Anterior cingulate cortex (tissue), 58 donors: Measurements from ENCODE around the gene VCP.
"Not testable (repeated sequence)": the region's sequence is repeated elsewhere in the genome, so short reads cannot be mapped to it uniquely, and the experiment has no call there.

ENCODE experiments used
- DNase-seq, 58 donors: peaks; one replicate each; lab custom pipeline; 2025; lab: John Stamatoyannopoulos, UW

Gene VCP

DNA sequence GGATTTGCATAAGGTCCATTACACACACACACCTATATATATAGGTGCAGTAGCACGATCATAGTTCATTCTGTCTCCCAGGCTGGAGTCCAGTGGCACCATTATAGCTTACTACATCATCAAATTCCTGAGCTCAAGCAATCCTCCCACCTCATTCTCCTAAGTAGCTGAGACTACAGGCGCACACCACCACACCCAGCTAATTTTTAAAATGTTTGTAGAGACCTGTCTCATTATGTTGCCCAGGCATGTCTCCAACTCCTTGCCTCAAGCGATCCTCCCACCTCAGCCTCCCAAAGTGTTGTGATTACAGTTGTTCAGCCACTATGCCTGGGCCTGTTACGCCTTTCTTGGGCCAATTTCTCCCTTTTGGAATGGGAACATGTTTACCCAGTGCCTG lies 43.2 kb downstream of the VCP start:
- no peak for DNase-seq

DNA sequence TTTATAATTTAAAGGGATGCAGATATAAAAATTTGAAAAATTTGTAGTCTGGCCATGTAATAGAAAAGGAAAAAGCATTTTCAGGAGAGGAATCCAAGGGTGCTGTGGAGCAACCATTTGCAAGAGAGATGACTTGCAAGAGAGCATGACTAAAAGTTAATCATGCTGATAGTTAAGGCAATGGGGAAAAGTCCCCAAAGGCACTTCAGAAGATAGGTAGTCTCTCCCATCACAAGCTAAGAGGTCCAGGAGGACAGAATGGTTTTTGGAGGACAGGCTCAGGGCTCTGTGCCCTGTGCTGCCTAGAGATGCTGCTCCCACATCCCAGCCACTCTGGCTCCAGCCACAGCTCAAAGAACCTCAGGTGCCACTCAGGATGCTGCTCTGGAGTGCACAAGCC lies 44.1 kb downstream of the VCP start:
- DNase-seq = no peak

DNA sequence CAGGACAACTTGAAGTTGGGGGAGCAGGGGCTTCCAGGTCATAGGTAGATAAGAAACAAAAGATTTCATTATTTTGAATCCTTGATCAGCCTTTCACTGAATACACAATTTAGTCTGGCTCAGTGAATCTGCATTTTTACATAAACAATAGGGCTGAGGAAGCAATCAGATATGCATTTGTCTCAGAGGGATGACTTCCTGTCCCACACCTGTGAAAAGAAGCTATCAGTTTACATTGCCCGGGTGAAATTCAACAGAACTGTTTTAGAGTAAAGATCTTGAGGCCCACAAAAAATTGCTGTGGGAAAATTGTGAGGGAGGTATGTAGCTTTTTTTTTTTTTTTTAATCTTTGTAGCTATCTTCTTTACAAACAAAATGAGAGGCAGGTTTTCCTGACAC lies 44.6 kb downstream of the VCP start:
- no peak for DNase-seq

DNA sequence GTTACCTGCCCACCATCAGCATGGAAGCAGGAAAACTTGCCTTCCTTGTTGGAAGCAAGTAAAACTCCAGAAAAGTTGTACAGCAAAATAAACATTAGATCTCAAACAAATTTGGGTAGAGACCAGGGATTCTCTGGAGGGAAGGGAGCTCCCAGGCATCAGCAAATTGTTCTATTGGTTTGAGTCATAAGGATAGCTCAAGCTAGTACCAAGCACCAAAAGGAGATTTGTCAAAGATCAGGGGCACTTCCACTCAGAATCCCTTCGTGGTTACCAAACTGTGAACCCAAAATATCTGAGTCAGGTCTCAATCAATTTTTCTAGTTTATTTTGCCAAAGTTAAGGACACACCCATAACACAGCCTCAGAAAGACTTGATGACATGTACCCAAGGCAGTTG lies 45.1 kb downstream of the VCP start:
- no peak for DNase-seq

DNA sequence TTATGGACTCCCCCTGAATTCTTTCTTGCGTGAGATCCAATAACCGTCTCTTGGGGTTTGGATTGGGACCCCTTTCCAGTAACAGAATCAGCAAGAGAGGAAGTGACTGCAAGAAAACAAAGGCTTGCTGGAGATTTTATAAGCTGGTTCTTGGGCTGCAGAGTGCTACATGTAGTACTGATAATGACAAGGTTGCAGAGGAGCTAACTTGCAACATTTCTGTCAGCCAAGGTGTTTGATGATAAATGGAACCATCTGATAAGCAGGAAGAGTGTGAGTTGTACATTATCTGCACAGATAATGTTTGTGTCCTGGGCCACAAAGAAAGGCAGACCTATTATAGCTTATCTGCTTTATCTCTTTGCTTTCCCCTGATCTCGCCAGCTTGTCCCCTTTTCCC lies 45.8 kb downstream of the VCP start:
- DNase-seq = no peak

DNA sequence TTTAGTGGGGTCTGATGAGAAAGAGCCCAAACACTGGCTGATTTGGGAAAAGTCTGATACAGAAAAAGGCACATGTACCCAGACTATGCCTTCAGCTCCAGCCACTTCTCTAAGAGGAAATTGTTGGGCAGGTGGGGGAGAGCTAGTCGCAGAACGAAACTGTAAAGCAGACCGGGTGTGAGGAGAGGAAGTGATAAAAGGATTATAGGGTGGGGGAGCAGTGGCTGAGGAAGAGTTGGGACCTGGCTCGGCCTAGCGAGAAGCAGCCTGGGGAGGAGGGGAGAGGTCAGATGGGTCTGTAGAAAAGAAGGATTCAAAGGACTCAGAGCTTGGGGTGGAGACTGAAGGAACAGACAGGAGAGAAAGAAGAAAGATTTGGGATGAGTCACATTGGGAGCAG lies 49.0 kb downstream of the VCP start:
- not testable (repeated sequence) for DNase-seq

DNA sequence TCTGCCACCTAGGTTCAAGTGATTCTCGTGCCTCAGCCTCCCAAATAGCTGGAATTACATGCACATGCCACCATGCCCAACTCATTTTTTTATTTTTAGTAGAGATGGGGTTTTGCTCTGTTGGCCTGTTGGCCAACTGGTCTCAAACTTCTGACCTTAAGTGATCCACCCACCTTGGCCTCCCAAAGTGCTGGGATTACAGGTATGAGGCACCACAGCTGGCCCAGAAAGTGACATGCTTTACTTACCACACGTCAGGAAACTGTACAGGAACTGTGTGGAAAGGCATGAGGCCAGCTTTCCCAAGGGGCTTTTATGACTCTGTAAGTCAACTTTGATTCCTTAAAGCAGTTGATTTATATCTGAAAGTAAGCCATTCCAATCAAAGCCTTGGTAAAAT lies 57.9 kb downstream of the VCP start:
- DNase-seq = no peak

DNA sequence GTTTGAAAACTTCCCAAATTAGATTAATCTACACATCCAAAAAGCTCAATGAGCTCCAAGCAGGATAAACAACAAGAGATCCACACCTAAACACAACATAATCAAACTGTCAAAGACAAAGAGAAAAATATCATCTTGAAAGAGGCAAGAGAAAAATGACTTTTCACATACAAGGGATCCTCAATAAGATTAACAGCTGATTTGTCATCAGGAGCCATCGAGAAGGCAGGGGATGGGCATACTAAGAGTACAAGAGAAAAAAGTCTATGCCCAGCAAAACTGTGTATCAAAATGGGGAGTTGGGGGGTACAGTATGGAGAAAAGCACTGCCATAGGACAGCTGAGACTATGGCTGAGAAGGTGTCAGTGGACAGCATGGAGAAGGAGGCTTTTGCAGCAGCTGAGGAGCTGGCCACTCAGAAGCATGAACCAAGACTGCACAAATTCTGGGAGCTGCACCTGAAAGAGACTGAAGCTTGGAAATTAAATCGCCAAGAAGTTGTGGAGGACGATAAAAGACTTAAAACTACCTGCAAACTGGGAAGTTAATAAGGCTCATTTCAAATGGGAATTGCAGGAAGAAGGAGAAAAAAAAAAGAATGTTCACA lies 62.0 kb downstream of the VCP start:
- no peak for DNase-seq
